ENCODE measurements around the gene IFITM5. TPM values are rescaled to one million over a fixed set of nuclear protein-coding genes. Genes with fewer than 3 reads are reported as not detected.

IFITM5 gene
- total and polyA plus RNA-seq, 2 of the 4 experiments (the other 2 are of a cell fraction), result not detected

GRCh38 chr11:282630-283360 is 16.5 kb downstream of the IFITM5 start:
- no peak overlapping the region for H3K18ac ChIP-seq (ENCODE audit: low read depth, low read length)
- no peak for ATAC-seq (ENCODE audit: low read depth)
- POLR2A ChIA-PET (ENCODE audit: unreplicated experiment), result no interaction called here
- no peaks in the 10 kb centered on the region for H3K4me1 ChIP-seq (ENCODE audit: control insufficient read depth, insufficient read depth, low read length)
- H2BK5ac ChIP-seq (ENCODE audit: low read depth, low read length, poor library complexity, severe bottlenecking), result no peak overlapping the region
- no peak overlapping the region for H2BK15ac ChIP-seq (ENCODE audit: low read depth, low read length)
- dilution Hi-C loops (cut with HindIII; ENCODE audit: low sequenced_read_pairs, unreplicated experiment), result no loop called here
- H2AK5ac ChIP-seq (ENCODE audit: low read depth, low read length), result no peak overlapping the region
- WGBS, 2 experiments (ENCODE audit: extremely low coverage in 2 of 2, insufficient read length in 1 of 2), result 50% methylated on average over 1 of the region's 13 CpGs; no CpG with 5 or more reads in 1 of the 2 experiments
- no peak overlapping the region for H3K14ac ChIP-seq (replicated peaks; ENCODE audit: low read depth, low read length)
- no peak overlapping the region for H3K27ac ChIP-seq (ENCODE audit: insufficient read depth, low read length)
- peaks cover under 1% of the 10 kb centered on the region; the same call in 1 of the 2 replicates for H3K9me3 ChIP-seq (ENCODE audit: control insufficient read depth, insufficient read depth, low read length)
- H3K4me2 ChIP-seq (ENCODE audit: low read depth, low read length), result no peak overlapping the region
- H2AK9ac ChIP-seq (replicated peaks; ENCODE audit: low read depth, low read length, poor library complexity), result no peak overlapping the region
- H4K5ac ChIP-seq (ENCODE audit: low read depth, low read length), result no peak overlapping the region
- H4K8ac ChIP-seq (ENCODE audit: low read depth in 2 of 2, low read length in 2 of 2), result no peak overlapping the region
- in situ Hi-C loops (cut with MboI; ENCODE audit: low sequenced_read_pairs), result loop anchor here (10.0 kb wide), 1 partner anchor 58 kb away; no protein-coding TSS in a partner anchor
- no peak overlapping the region for H3K9ac ChIP-seq (ENCODE audit: low read depth, low read length)
- H3K79me1 ChIP-seq (ENCODE audit: low read depth in 1 of 2, low read length in 2 of 2), result no peaks in the 10 kb centered on the region
- BruUV-seq (replicated peaks), result no TSS peak
- CTCF ChIA-PET, result interaction anchor here (0.6 kb wide), 1 partner anchor 20 kb away, joined by 7 read pairs; no protein-coding TSS in a partner anchor
- H3K4ac ChIP-seq (ENCODE audit: low read depth, low read length), result no peak overlapping the region
- no peak overlapping the region for H2BK120ac ChIP-seq (ENCODE audit: low read depth, low read length)
- H2AFZ ChIP-seq (replicated peaks; ENCODE audit: low read length, poor library complexity), result no peak overlapping the region
- TF ChIP-seq BHLHE40 (IDR thresholded peaks at IDR 0.05; ENCODE audit: low read depth, low read length) (no peak), MXI1 (IDR thresholded peaks at IDR 0.05; ENCODE audit: borderline replicate concordance, low read depth, low read length) (no peak), MAFK (IDR thresholded peaks at IDR 0.05; ENCODE audit: low read depth, low read length) (no peak), CHD1 (IDR thresholded peaks at IDR 0.05; ENCODE audit: low read depth, low read length) (no peak), POLR2A (IDR thresholded peaks at IDR 0.05; ENCODE audit: low read depth, low read length) (no peak), FOS (IDR thresholded peaks at IDR 0.05; ENCODE audit: low read depth, low read length) (no peak)
- TF ChIP-seq, protein P1, sequence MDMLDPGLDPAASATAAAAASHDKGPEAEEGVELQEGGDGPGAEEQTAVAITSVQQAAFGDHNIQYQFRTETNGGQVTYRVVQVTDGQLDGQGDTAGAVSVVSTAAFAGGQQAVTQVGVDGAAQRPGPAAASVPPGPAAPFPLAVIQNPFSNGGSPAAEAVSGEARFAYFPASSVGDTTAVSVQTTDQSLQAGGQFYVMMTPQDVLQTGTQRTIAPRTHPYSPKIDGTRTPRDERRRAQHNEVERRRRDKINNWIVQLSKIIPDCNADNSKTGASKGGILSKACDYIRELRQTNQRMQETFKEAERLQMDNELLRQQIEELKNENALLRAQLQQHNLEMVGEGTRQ (IDR thresholded peaks at IDR 0.05; ENCODE audit: low read depth, low read length), result no peak
- H4K91ac ChIP-seq (ENCODE audit: insufficient read depth, low read depth, low read length), result no peak overlapping the region
- no peaks in the 10 kb centered on the region for H3K36me3 ChIP-seq (ENCODE audit: control insufficient read depth, insufficient read depth, low read length)
- H3K56ac ChIP-seq (ENCODE audit: extremely low read depth, insufficient read depth, low read length), result no peak overlapping the region
- no peak overlapping the region for H3K23ac ChIP-seq (ENCODE audit: low read depth, low read length)
- no peaks in the 10 kb centered on the region for H4K20me1 ChIP-seq (ENCODE audit: insufficient read depth, low read length)
- DNase-seq, result no peak
- no peak overlapping the region for H2BK20ac ChIP-seq (ENCODE audit: low read depth, low read length)
- peaks cover 67% of the 10 kb centered on the region for H3K27me3 ChIP-seq (ENCODE audit: control insufficient read depth, insufficient read depth, low read length)
- no peak overlapping the region for H3K4me3 ChIP-seq (ENCODE audit: insufficient read depth, low read depth, low read length)
- intact Hi-C loops (cut with micrococcal nuclease), result no loop called here
- H3K9me1 ChIP-seq (ENCODE audit: insufficient read depth, low read length), result no peaks in the 10 kb centered on the region
